ENCODE measurements around the gene ITGB3.

The ITGB3 gene

DNA sequence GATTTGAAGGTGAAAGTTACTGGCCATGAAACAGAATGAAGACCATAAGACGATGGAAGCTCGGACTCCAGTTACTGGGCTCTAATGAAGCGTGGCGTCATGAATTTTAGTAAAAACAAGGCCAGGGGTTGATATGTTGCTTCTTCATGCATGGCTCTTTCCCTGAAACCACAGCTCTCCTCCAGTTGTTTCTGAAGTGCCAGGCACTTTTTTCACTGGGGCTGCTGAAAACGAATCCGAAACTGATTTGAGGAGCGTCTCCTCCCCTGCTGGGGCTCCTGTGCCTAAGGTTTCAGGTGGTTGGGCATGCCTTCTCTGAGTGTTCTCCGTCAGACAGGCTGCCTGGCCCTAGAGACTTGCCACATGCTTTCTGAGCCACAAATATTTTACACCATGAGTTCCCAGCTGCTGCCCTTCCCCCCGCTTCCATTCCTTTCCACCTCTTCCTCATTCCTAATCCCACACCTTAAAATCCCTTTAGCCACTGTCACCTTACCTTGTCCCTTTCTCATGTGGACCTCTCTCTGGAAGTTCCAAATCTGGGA is 48.1 kb upstream of the ITGB3 start:
- Histone ChIP-seq H3K9ac (ENCODE audit: low read length) (peak overlapping the region; percentile 46), H3K79me2 (ENCODE audit: insufficient read depth, low read length) (no peaks in the 10 kb centered on the region), H3F3A (ENCODE audit: insufficient read depth) (peaks cover 40% of the 10 kb centered on the region), H3K27ac (ENCODE audit: low read depth, low read length) (peak overlapping the region; percentile 83), H3K9me3 (ENCODE audit: insufficient read depth, low read length) (no peaks in the 10 kb centered on the region), H3K27me3 (ENCODE audit: low read length) (no peaks in the 10 kb centered on the region), H3K9me2 (replicated peaks; ENCODE audit: insufficient read depth, low read length) (no peaks in the 10 kb centered on the region), H3K4me3 (ENCODE audit: insufficient read depth, low read length, poor library complexity, severe bottlenecking) (peak overlapping the region; percentile 27), H2AFZ (ENCODE audit: low read depth, low read length, severe bottlenecking) (peak overlapping the region; percentile 42), H3K36me3 (ENCODE audit: low read length) (no peaks in the 10 kb centered on the region), H4K20me1 (ENCODE audit: low read depth, low read length) (no peaks in the 10 kb centered on the region), H3K4me2 (ENCODE audit: low read depth, low read length, poor library complexity, severe bottlenecking) (peak overlapping the region; percentile 66)
- no peak for TF ChIP-seq EZH2phosphoT487 (conservative IDR thresholded peaks at IDR 0.05; ENCODE audit: low read length)
- TF ChIP-seq, protein P1, sequence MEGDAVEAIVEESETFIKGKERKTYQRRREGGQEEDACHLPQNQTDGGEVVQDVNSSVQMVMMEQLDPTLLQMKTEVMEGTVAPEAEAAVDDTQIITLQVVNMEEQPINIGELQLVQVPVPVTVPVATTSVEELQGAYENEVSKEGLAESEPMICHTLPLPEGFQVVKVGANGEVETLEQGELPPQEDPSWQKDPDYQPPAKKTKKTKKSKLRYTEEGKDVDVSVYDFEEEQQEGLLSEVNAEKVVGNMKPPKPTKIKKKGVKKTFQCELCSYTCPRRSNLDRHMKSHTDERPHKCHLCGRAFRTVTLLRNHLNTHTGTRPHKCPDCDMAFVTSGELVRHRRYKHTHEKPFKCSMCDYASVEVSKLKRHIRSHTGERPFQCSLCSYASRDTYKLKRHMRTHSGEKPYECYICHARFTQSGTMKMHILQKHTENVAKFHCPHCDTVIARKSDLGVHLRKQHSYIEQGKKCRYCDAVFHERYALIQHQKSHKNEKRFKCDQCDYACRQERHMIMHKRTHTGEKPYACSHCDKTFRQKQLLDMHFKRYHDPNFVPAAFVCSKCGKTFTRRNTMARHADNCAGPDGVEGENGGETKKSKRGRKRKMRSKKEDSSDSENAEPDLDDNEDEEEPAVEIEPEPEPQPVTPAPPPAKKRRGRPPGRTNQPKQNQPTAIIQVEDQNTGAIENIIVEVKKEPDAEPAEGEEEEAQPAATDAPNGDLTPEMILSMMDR (IDR thresholded peaks at IDR 0.05; ENCODE audit: insufficient read depth, low read length, poor library complexity, severe bottlenecking): no peak

DNA sequence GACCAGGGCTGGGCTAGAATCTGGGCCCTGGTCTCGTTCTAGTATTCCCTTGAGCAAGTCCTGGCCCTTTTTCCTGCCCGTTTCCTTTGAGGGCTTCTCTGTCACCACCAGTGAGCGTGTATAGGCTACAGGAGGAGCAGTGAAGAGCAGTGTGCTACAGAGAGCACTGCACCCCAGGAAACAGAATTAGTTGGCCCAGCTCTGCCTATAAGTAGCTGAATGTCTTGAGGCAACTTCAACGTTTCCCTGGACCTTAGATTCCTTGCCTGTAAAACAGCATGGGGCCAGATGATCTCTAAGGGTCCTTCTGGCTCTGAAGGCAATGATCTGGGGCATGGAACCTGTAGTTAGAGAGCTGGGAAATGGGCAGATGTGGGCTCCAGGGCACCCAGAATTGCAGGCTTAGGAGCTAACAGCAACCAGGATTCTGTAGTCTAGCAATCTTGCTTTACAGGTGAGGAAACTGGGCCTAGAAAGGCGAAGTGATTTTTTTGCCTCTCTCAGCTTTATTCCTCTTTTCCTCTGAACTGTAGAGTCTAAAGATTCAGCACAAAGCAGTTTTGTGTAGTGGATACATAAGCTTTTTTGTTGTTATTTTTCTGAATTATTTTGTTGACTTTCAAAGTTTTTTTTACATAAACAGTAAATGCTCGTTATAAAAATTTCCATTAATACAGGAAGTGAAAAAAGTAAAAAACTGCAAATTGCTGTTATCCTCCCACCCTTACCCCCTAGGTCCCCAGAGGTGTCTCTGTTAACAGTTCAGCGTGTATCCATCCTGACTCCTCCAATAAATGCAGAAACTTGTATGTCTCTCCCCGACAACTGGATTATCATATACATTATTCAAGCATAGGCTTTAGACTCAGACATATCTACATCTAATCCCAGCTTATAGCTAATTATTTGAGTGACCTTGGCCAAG is 46.2 kb upstream of the ITGB3 start:
- H3K9me2 ChIP-seq (replicated peaks; ENCODE audit: insufficient read depth, low read length): no peaks in the 10 kb centered on the region
- H3F3A ChIP-seq (ENCODE audit: insufficient read depth): peaks cover 38% of the 10 kb centered on the region
- peak overlapping the region; percentile 34 for H3K27ac ChIP-seq (ENCODE audit: low read depth, low read length)
- H2AFZ ChIP-seq (ENCODE audit: low read depth, low read length, severe bottlenecking): peak overlapping the region; percentile 5
- no peaks in the 10 kb centered on the region for H3K27me3 ChIP-seq (ENCODE audit: low read length)
- H3K9ac ChIP-seq (ENCODE audit: low read length): no peak overlapping the region
- no peaks in the 10 kb centered on the region for H3K9me3 ChIP-seq (ENCODE audit: insufficient read depth, low read length)
- H3K36me3 ChIP-seq (ENCODE audit: low read length): no peaks in the 10 kb centered on the region
- no peak for TF ChIP-seq EZH2phosphoT487 (conservative IDR thresholded peaks at IDR 0.05; ENCODE audit: low read length)
- TF ChIP-seq, protein P1 (IDR thresholded peaks at IDR 0.05; ENCODE audit: insufficient read depth, low read length, poor library complexity, severe bottlenecking): no peak
- no peaks in the 10 kb centered on the region for H3K79me2 ChIP-seq (ENCODE audit: insufficient read depth, low read length)
- H3K4me2 ChIP-seq (ENCODE audit: low read depth, low read length, poor library complexity, severe bottlenecking): peak overlapping the region; percentile 6
- no peaks in the 10 kb centered on the region for H4K20me1 ChIP-seq (ENCODE audit: low read depth, low read length)
- no peak overlapping the region for H3K4me3 ChIP-seq (ENCODE audit: insufficient read depth, low read length, poor library complexity, severe bottlenecking)

DNA sequence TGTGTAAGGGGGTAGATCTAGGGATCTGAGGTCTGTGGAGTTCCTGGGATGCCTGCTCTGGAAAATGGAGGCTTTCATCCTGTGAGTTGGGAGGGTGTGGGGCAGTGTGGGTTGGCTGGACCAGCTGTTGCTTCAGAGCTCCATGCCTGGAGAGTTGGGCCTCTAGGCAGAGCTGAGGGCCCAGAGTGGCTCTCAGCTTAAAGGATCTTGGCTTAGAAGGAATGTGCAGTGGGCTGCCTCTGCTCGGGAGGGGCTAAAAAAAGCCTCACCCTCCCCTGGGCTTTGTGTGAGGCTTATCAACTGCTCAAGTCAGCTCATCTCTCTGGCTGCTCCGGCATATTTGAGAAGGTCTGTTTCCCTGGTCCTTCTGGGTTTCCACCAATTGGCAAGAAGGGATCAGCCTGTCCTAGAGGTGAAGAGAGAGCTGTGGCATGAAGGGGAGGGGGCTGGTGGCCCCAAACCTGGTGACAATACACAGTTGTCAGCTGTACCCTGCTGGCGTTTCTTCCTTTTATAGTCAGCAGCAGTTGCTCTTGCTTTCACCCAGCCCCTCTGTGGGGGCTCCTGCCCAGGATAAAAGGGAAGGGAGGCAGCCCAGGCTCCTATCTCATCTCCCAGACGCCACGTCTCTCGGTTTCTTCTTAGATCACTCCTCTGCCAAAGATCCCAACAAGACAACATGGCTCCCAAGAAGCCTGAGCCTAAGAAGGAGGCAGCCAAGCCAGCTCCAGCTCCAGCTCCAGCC is 44.7 kb upstream of the ITGB3 start, which contains the start of gene MYL4:
TSS of gene MYL4 (plus strand) at position 605 of the 745 bp plus-strand sequence. CDS start at position 680, 75 bp downstream.
- no peaks in the 10 kb centered on the region for H3K27me3 ChIP-seq (ENCODE audit: low read length)
- no peaks in the 10 kb centered on the region for H3K79me2 ChIP-seq (ENCODE audit: insufficient read depth, low read length)
- TF ChIP-seq, protein P1 (IDR thresholded peaks at IDR 0.05; ENCODE audit: insufficient read depth, low read length, poor library complexity, severe bottlenecking): no peak
- no peak for TF ChIP-seq EZH2phosphoT487 (conservative IDR thresholded peaks at IDR 0.05; ENCODE audit: low read length)
- H3K36me3 ChIP-seq (ENCODE audit: low read length): no peaks in the 10 kb centered on the region
- H3K27ac ChIP-seq (ENCODE audit: low read depth, low read length): no peak within 1 kb of the TSS
- H3K9me2 ChIP-seq (replicated peaks; ENCODE audit: insufficient read depth, low read length): no peaks in the 10 kb centered on the region
- H3F3A ChIP-seq (ENCODE audit: insufficient read depth): peaks cover 33% of the 10 kb centered on the region
- no peak within 1 kb of the TSS for H3K9ac ChIP-seq (ENCODE audit: low read length)
- no peaks in the 10 kb centered on the region for H3K9me3 ChIP-seq (ENCODE audit: insufficient read depth, low read length)
- no peaks in the 10 kb centered on the region for H4K20me1 ChIP-seq (ENCODE audit: low read depth, low read length)
- no peak within 1 kb of the TSS for H3K4me3 ChIP-seq (ENCODE audit: insufficient read depth, low read length, poor library complexity, severe bottlenecking)
- H3K4me2 ChIP-seq (ENCODE audit: low read depth, low read length, poor library complexity, severe bottlenecking): no peak within 1 kb of the TSS
- H2AFZ ChIP-seq (ENCODE audit: low read depth, low read length, severe bottlenecking): no peak within 1 kb of the TSS

Data from SU-DHL-6 (cell line).